IPS-20b (cell line): ENCODE data around the gene MYL7.
A peak's percentile ranks its signal among the peaks of the same experiment; 100 is the strongest.

Experiments
- H3K27ac ChIP-seq: one replicate; pipeline ENCODE4 v1.5.1; 2013; ENCODE audit warnings: low read length
- H3K27me3 ChIP-seq: 2 replicates; pipeline ENCODE4 v1.6.1; 2013; ENCODE audit warnings: mild to moderate bottlenecking, low read length, inconsistent platforms; ENCODE audit not compliant: insufficient read depth
- H3K36me3 ChIP-seq: 2 replicates; pipeline ENCODE4 v1.6.1; 2013; ENCODE audit warnings: low read depth, mild to moderate bottlenecking, inconsistent platforms, low read length, moderate library complexity; ENCODE audit not compliant: insufficient read depth
- H3K4me1 ChIP-seq: 2 replicates; pipeline ENCODE4 v1.6.1; 2013; ENCODE audit warnings: mild to moderate bottlenecking, control low read depth, inconsistent platforms, low read length, moderate library complexity; ENCODE audit not compliant: insufficient read depth
- H3K4me3 ChIP-seq: 2 replicates; pipeline ENCODE4 v1.5.1; 2013; ENCODE audit warnings: mild to moderate bottlenecking, low read length, inconsistent platforms
- H3K9ac ChIP-seq: 2 replicates; pipeline ENCODE4 v1.6.1; 2013; ENCODE audit warnings: low read depth, mild to moderate bottlenecking, inconsistent platforms, low read length, moderate library complexity
- H3K9me3 ChIP-seq: 2 replicates; pipeline ENCODE4 v1.6.1; 2013; ENCODE audit warnings: mild to moderate bottlenecking, low read depth, low read length, inconsistent platforms; ENCODE audit not compliant: insufficient read depth

Gene MYL7

GRCh38 chr7:44121761-44122420 is 19.2 kb downstream of the MYL7 start:
- H3K27me3 ChIP-seq: peaks cover 8% of the 10 kb centered on the region; the same call in 1 of the 2 replicates
- peaks cover 49% of the 10 kb centered on the region for H3K36me3 ChIP-seq
- H3K9me3 ChIP-seq: no peaks in the 10 kb centered on the region
- peak overlapping the region; percentile 77; the same call in 1 of the 2 replicates for H3K4me3 ChIP-seq
- no peak overlapping the region for H3K9ac ChIP-seq
- H3K27ac ChIP-seq: no peak overlapping the region
- H3K4me1 ChIP-seq: no peaks in the 10 kb centered on the region

- no peak overlapping the region for H3K27ac ChIP-seq
- peaks cover 63% of the 10 kb centered on the region for H3K36me3 ChIP-seq
- H3K9ac ChIP-seq: no peak overlapping the region
- peaks cover 7% of the 10 kb centered on the region; the same call in 1 of the 2 replicates for H3K27me3 ChIP-seq
- H3K4me3 ChIP-seq: no peak overlapping the region
- H3K4me1 ChIP-seq: no peaks in the 10 kb centered on the region
- H3K9me3 ChIP-seq: no peaks in the 10 kb centered on the region
Observed at GRCh38 chr7:44120395-44120794, 20.7 kb downstream of the MYL7 start.

GRCh38 chr7:44119829-44120380 is 21.2 kb downstream of the MYL7 start:
- H3K36me3 ChIP-seq: peaks cover 68% of the 10 kb centered on the region
- no peak overlapping the region for H3K4me3 ChIP-seq
- peaks cover 2% of the 10 kb centered on the region; the same call in 1 of the 2 replicates for H3K27me3 ChIP-seq
- no peak overlapping the region for H3K27ac ChIP-seq
- H3K9me3 ChIP-seq: no peaks in the 10 kb centered on the region
- H3K4me1 ChIP-seq: no peaks in the 10 kb centered on the region
- H3K9ac ChIP-seq: no peak overlapping the region

- H3K4me1 ChIP-seq: no peaks in the 10 kb centered on the region
- H3K36me3 ChIP-seq: peaks cover 79% of the 10 kb centered on the region
- H3K9me3 ChIP-seq: no peaks in the 10 kb centered on the region
- no peak overlapping the region for H3K27ac ChIP-seq
- no peak overlapping the region for H3K9ac ChIP-seq
- no peaks in the 10 kb centered on the region for H3K27me3 ChIP-seq
- no peak overlapping the region for H3K4me3 ChIP-seq
Observed at GRCh38 chr7:44117801-44118429, 23.2 kb downstream of the MYL7 start.

- Histone ChIP-seq H3K27me3 (no peaks in the 10 kb centered on the region), H3K9ac (no peak overlapping the region), H3K9me3 (no peaks in the 10 kb centered on the region), H3K27ac (no peak overlapping the region), H3K4me3 (no peak overlapping the region), H3K36me3 (peaks cover 79% of the 10 kb centered on the region), H3K4me1 (no peaks in the 10 kb centered on the region)
Observed at GRCh38 chr7:44116789-44117666, 24.1 kb downstream of the MYL7 start.

- Histone ChIP-seq H3K4me3 (no peak overlapping the region), H3K36me3 (peaks cover 72% of the 10 kb centered on the region), H3K4me1 (no peaks in the 10 kb centered on the region), H3K9me3 (no peaks in the 10 kb centered on the region), H3K27me3 (no peaks in the 10 kb centered on the region), H3K27ac (no peak overlapping the region), H3K9ac (no peak overlapping the region)
Observed at GRCh38 chr7:44116087-44116788, 24.9 kb downstream of the MYL7 start.

- H3K4me3 ChIP-seq: no peak overlapping the region
- no peaks in the 10 kb centered on the region for H3K27me3 ChIP-seq
- H3K4me1 ChIP-seq: no peaks in the 10 kb centered on the region
- H3K9me3 ChIP-seq: no peaks in the 10 kb centered on the region
- no peak overlapping the region for H3K9ac ChIP-seq
- no peak overlapping the region for H3K27ac ChIP-seq
- H3K36me3 ChIP-seq: peaks cover 63% of the 10 kb centered on the region
Observed at GRCh38 chr7:44114586-44115310, 26.4 kb downstream of the MYL7 start.

- no peaks in the 10 kb centered on the region for H3K4me1 ChIP-seq
- H3K27me3 ChIP-seq: no peaks in the 10 kb centered on the region
- no peak overlapping the region for H3K9ac ChIP-seq
- no peak overlapping the region for H3K27ac ChIP-seq
- no peaks in the 10 kb centered on the region for H3K9me3 ChIP-seq
- peaks cover 54% of the 10 kb centered on the region for H3K36me3 ChIP-seq
- no peak overlapping the region for H3K4me3 ChIP-seq
Observed at GRCh38 chr7:44113764-44114354, 27.3 kb downstream of the MYL7 start.

GRCh38 chr7:44112997-44113763 is 28.0 kb downstream of the MYL7 start:
- no peaks in the 10 kb centered on the region for H3K9me3 ChIP-seq
- peaks cover 49% of the 10 kb centered on the region for H3K36me3 ChIP-seq
- no peak overlapping the region for H3K4me3 ChIP-seq
- H3K9ac ChIP-seq: no peak overlapping the region
- H3K4me1 ChIP-seq: no peaks in the 10 kb centered on the region
- no peak overlapping the region for H3K27ac ChIP-seq
- no peaks in the 10 kb centered on the region for H3K27me3 ChIP-seq
